ENCODE measurements around the gene SLC4A2. TPM values are rescaled to one million over a fixed set of nuclear protein-coding genes. Genes with fewer than 3 reads are reported as not detected.
A peak's percentile ranks its signal among the peaks of the same experiment; 100 is the strongest.

Gene SLC4A2
- total and polyA plus RNA-seq, 7 donors, result 12.3 to 124 (median 84.6) TPM

DNA sequence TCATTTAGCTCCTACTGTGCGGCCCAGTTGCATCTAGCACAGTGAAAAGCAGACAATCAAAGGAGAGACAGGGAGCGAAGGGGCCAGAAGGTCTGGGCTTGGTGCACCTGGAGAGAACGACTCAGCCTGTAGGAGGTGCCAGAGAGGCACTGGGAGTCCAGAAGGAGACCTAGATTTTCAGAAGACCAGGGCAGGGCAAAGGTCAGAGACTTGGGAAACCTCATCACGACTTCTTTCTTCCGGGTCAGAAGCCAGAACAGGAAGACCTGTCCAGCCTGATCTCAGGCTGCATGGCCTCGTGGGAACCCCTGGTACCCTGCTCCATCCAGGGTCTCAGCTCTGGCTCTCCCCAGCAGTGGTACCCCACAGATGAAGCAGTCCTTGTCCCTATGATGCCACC lies 32.0 kb downstream of the SLC4A2 start:
- peaks cover 0 to 66% (median 53%) of the 10 kb centered on the region in 4 donors for H3K4me1 ChIP-seq
- no peaks in the 10 kb centered on the region for H3K9me3 ChIP-seq
- peaks cover 0 to 3% (median 1%) of the 10 kb centered on the region in 4 donors for H3K36me3 ChIP-seq
- WGBS, 2 donors, result 38 to 58% methylated on average over 6 of the region's 6 CpGs
- peak overlapping the region in 2 of 4 donors; percentile 86 to 96 for H3K27ac ChIP-seq
- intact Hi-C loops (cut with DNase I), result no loop called here
- no peak for TF ChIP-seq EP300 (IDR thresholded peaks at IDR 0.05)
- TF ChIP-seq CTCF (IDR thresholded peaks at IDR 0.05), result peak in 2 of 4 experiments; percentile 30 to 31
- no peak for TF ChIP-seq POLR2AphosphoS5 (IDR thresholded peaks at IDR 0.05)
- no peak for TF ChIP-seq POLR2A (IDR thresholded peaks at IDR 0.05)
- no peak overlapping the region for H3K4me3 ChIP-seq
- H3K27me3 ChIP-seq, result no peaks in the 10 kb centered on the region
- no peak for DNase-seq

- no peaks in the 10 kb centered on the region for H3K27me3 ChIP-seq
- TF ChIP-seq CTCF (IDR thresholded peaks at IDR 0.05) (no peak), EP300 (IDR thresholded peaks at IDR 0.05) (no peak), POLR2A (IDR thresholded peaks at IDR 0.05) (no peak), POLR2AphosphoS5 (IDR thresholded peaks at IDR 0.05) (no peak)
- 91 to 94% methylated on average over 14 of the region's 14 CpGs for WGBS, 2 donors
- no peak overlapping the region for H3K27ac ChIP-seq
- H3K9me3 ChIP-seq, result no peaks in the 10 kb centered on the region
- no peak for DNase-seq
- H3K36me3 ChIP-seq, result peaks cover 0 to 3% (median 1%) of the 10 kb centered on the region in 4 donors
- intact Hi-C loops (cut with DNase I), result no loop called here
- H3K4me3 ChIP-seq, result no peak overlapping the region
- peaks cover 0 to 66% (median 53%) of the 10 kb centered on the region in 4 donors for H3K4me1 ChIP-seq
Observed at GRCh38 chr7:151091988-151092387, 32.6 kb downstream of the SLC4A2 start.

DNA sequence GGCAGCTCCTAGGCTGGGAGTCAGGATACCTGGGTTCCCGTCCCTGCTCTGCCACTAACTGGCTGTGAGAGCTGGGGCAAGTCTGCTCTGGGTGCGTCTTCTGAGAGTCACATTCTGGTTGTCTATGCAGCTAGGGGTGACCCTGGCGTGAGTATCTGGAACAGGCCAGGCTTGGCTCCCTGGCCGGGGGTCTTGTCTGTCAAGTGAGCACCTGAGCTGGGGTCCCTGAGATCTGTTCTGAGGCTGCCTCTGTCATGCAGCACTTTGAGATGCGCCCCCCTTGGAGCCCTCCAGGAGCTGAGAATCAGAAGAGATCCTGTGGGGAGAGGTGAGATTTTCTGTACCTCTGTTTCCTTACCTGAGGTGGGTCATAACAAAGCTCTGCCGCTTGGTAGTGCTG lies 34.4 kb downstream of the SLC4A2 start:
- DNase-seq, result no peak
- Histone ChIP-seq H3K27me3 (no peaks in the 10 kb centered on the region), H3K9me3 (no peaks in the 10 kb centered on the region), H3K4me1 (peaks cover 0 to 53% (median 40%) of the 10 kb centered on the region in 4 donors), H3K4me3 (no peak overlapping the region), H3K27ac (no peak overlapping the region), H3K36me3 (peaks cover 0 to 3% (median 1%) of the 10 kb centered on the region in 4 donors)
- intact Hi-C loops (cut with DNase I), result no loop called here
- TF ChIP-seq POLR2AphosphoS5 (IDR thresholded peaks at IDR 0.05), result no peak
- no peak for TF ChIP-seq CTCF (IDR thresholded peaks at IDR 0.05)
- no peak for TF ChIP-seq POLR2A (IDR thresholded peaks at IDR 0.05)
- no peak for TF ChIP-seq EP300 (IDR thresholded peaks at IDR 0.05)
- whole genome bisulfite sequencing, 2 donors, result 94 to 95% methylated on average over 6 of the region's 6 CpGs

DNA sequence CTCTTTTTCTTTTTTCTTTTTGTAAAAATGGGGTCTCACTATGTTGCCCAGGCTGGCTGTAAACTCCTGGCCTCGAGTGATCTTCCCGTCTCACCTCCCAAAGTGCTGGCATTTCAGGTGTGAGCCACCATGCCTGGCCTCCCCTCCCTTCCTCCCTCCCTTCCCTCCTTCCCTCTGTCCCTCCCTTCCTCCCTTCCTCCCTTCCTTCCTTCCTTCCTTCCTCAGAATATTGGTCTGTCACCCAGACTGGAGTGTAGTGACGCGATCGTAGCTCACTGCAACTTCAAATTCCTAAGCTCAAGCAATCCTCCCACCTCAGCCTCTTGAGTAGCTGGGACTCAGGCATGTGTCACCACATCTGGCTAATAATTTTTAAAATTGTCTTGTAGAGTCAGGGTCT lies 35.3 kb downstream of the SLC4A2 start:
- H3K4me1 ChIP-seq, result peaks cover 0 to 48% (median 36%) of the 10 kb centered on the region in 4 donors
- H3K27me3 ChIP-seq, result no peaks in the 10 kb centered on the region
- 89% methylated on average over 5 of the region's 5 CpGs for WGBS, 2 donors
- peaks cover 0 to 3% (median 1%) of the 10 kb centered on the region in 4 donors for H3K36me3 ChIP-seq
- intact Hi-C loops (cut with DNase I), result no loop called here
- H3K27ac ChIP-seq, result no peak overlapping the region
- no peak for DNase-seq
- no peaks in the 10 kb centered on the region for H3K9me3 ChIP-seq
- no peak overlapping the region for H3K4me3 ChIP-seq
- TF ChIP-seq POLR2A (IDR thresholded peaks at IDR 0.05) (no peak), EP300 (IDR thresholded peaks at IDR 0.05) (no peak)

GRCh38 chr7:151095123-151095797 lies 35.9 kb downstream of the SLC4A2 start:
- H3K27ac ChIP-seq, result peak overlapping the region in 1 of 4 donors; percentile 28
- TF ChIP-seq EP300 (IDR thresholded peaks at IDR 0.05) (no peak), POLR2A (IDR thresholded peaks at IDR 0.05) (no peak), POLR2AphosphoS5 (IDR thresholded peaks at IDR 0.05) (no peak), CTCF (IDR thresholded peaks at IDR 0.05) (no peak)
- no peaks in the 10 kb centered on the region for H3K27me3 ChIP-seq

More at GRCh38 chr7:151095123-151095797, 35.9 kb downstream of the SLC4A2 start:
- Histone ChIP-seq H3K4me3 (no peak overlapping the region), H3K9me3 (no peaks in the 10 kb centered on the region), H3K4me1 (peaks cover 0 to 48% (median 33%) of the 10 kb centered on the region in 4 donors), H3K36me3 (peaks cover 0 to 3% (median 1%) of the 10 kb centered on the region in 4 donors)
- DNase-seq, result no peak
- 77 to 83% methylated on average over 10 of the region's 10 CpGs for WGBS, 2 donors
- intact Hi-C loops (cut with DNase I), result no loop called here
